IMR-90 (cell line): ENCODE results near the gene ERVFRD-1. TPM values are rescaled to one million over a fixed set of nuclear protein-coding genes. Genes with fewer than 3 reads are reported as not detected.

ENCODE experiments used
- ATAC-seq: fragments of 200-7000 bp; cut with Tn5 transposase; 2 replicates; pipeline ENCODE4 v1.9.1; 2020; ENCODE audit warnings: low read depth, mild to moderate bottlenecking, moderate library complexity
- BruUV-seq: library from RNA; stranded (reverse); fragments of 400-500 nt; replicated peaks from 2 replicates; lab custom pipeline; 2021; lab: Mats Ljungman, UMichigan
- CTCF ChIA-PET: fragments of 300-600 bp; formaldehyde crosslinking; extraction: SDS; loops from one replicate; lab custom pipeline; 2021; ENCODE audit warnings: antibody characterized with exemption; lab: Yijun Ruan, JAX
- POLR2A ChIA-PET: fragments of 300-600 bp; sonication (Branson Sonifier 250); formaldehyde crosslinking; loops from one replicate; lab custom pipeline; 2022; ENCODE audit warnings: antibody characterized with exemption; ENCODE audit not compliant: unreplicated experiment; lab: Charles Lee
- DNase-seq: peaks from one replicate; pipeline ENCODE4 v3.0.0; 2013
- H2AFZ ChIP-seq: replicated peaks from 2 replicates; pipeline ENCODE3; 2013; ENCODE audit warnings: low read length, mild to moderate bottlenecking; ENCODE audit not compliant: poor library complexity
- H2AK5ac ChIP-seq: 2 replicates; pipeline ENCODE4 v1.6.1; 2013; ENCODE audit warnings: low read depth, low read length, inconsistent platforms
- H2AK9ac ChIP-seq: replicated peaks from 2 replicates; pipeline ENCODE3; 2013; ENCODE audit warnings: mild to moderate bottlenecking, low read depth, low read length, moderate library complexity; ENCODE audit not compliant: poor library complexity
- H2BK120ac ChIP-seq: 2 replicates; pipeline ENCODE4 v1.6.1; 2013; ENCODE audit warnings: low read depth, low read length, inconsistent platforms
- H2BK15ac ChIP-seq: 3 replicates; pipeline ENCODE4 v1.6.1; 2013; ENCODE audit warnings: low read depth, low read length, inconsistent platforms
- H2BK20ac ChIP-seq: 2 replicates; pipeline ENCODE4 v1.6.1; 2013; ENCODE audit warnings: low read depth, mild to moderate bottlenecking, inconsistent platforms, low read length, moderate library complexity
- H2BK5ac ChIP-seq: 2 replicates; pipeline ENCODE4 v1.6.1; 2013; ENCODE audit warnings: mild to moderate bottlenecking, low read depth, low read length, inconsistent platforms; ENCODE audit not compliant: poor library complexity, severe bottlenecking
- H3K14ac ChIP-seq: replicated peaks from 2 replicates; pipeline ENCODE4 v1.6.1; 2013; ENCODE audit warnings: low read depth, low read length, inconsistent platforms
- H3K18ac ChIP-seq: 2 replicates; pipeline ENCODE4 v1.6.1; 2013; ENCODE audit warnings: low read depth, low read length, control low read depth
- H3K23ac ChIP-seq: 2 replicates; pipeline ENCODE4 v1.6.1; 2013; ENCODE audit warnings: low read depth, low read length, inconsistent platforms
- H3K27ac ChIP-seq: 2 replicates; pipeline ENCODE4 v1.5.1; 2013; ENCODE audit warnings: mild to moderate bottlenecking, control low read depth, low read length; ENCODE audit not compliant: insufficient read depth
- H3K27me3 ChIP-seq: 2 replicates; pipeline ENCODE4 v1.6.1; 2013; ENCODE audit warnings: low read length; ENCODE audit not compliant: control insufficient read depth, insufficient read depth
- H3K36me3 ChIP-seq: 2 replicates; pipeline ENCODE4 v1.6.1; 2013; ENCODE audit warnings: low read length, mixed read lengths; ENCODE audit not compliant: control insufficient read depth, insufficient read depth
- H3K4ac ChIP-seq: 2 replicates; pipeline ENCODE4 v1.6.1; 2013; ENCODE audit warnings: low read depth, low read length, inconsistent platforms
- H3K4me1 ChIP-seq: 2 replicates; pipeline ENCODE4 v1.6.1; 2013; ENCODE audit warnings: low read length, mixed read lengths; ENCODE audit not compliant: control insufficient read depth, insufficient read depth
- H3K4me2 ChIP-seq: 2 replicates; pipeline ENCODE4 v1.6.1; 2013; ENCODE audit warnings: low read depth, mild to moderate bottlenecking, control low read depth, low read length, moderate library complexity
- H3K4me3 ChIP-seq: 2 replicates; pipeline ENCODE4 v1.5.1; 2013; ENCODE audit warnings: low read depth, mild to moderate bottlenecking, control low read depth, low read length, moderate library complexity; ENCODE audit not compliant: insufficient read depth
- H3K56ac ChIP-seq: 2 replicates; pipeline ENCODE4 v1.6.1; 2013; ENCODE audit warnings: low read length, inconsistent platforms; ENCODE audit not compliant: insufficient read depth; ENCODE audit errors: extremely low read depth
- H3K79me1 ChIP-seq, 2 experiments: 2 replicates each; pipeline ENCODE4 v1.6.1; 2013; ENCODE audit warnings: low read length in 2 of 2, inconsistent platforms in 1 of 2, low read depth in 1 of 2
- H3K9ac ChIP-seq: 2 replicates; pipeline ENCODE4 v1.6.1; 2013; ENCODE audit warnings: low read depth, low read length, control low read depth
- H3K9me1 ChIP-seq: 2 replicates; pipeline ENCODE4 v1.6.1; 2013; ENCODE audit warnings: low read length, inconsistent platforms; ENCODE audit not compliant: insufficient read depth
- H3K9me3 ChIP-seq: 2 replicates; pipeline ENCODE4 v1.6.1; 2013; ENCODE audit warnings: low read length; ENCODE audit not compliant: control insufficient read depth, insufficient read depth
- H4K20me1 ChIP-seq: 2 replicates; pipeline ENCODE4 v1.6.1; 2013; ENCODE audit warnings: low read length, inconsistent platforms; ENCODE audit not compliant: insufficient read depth
- H4K5ac ChIP-seq: 2 replicates; pipeline ENCODE4 v1.6.1; 2013; ENCODE audit warnings: mild to moderate bottlenecking, low read depth, low read length, control low read depth
- H4K8ac ChIP-seq, 2 experiments: 2 replicates each; pipeline ENCODE4 v1.6.1; 2013; ENCODE audit warnings: low read depth in 2 of 2, low read length in 2 of 2, control low read depth in 1 of 2, inconsistent platforms in 1 of 2
- H4K91ac ChIP-seq: 2 replicates; pipeline ENCODE4 v1.6.1; 2013; ENCODE audit warnings: low read depth, low read length, inconsistent platforms; ENCODE audit not compliant: insufficient read depth
- BHLHE40 ChIP-seq: fragments of 150-350 bp; IDR thresholded peaks from 2 replicates; pipeline ENCODE4 v1.6.1; 2016; ENCODE audit warnings: mild to moderate bottlenecking, low read depth, low read length
- CHD1 ChIP-seq: IDR thresholded peaks from 2 replicates; pipeline ENCODE4 v1.6.1; 2012; ENCODE audit warnings: low read depth, low read length, improper control_type of control experiment
- NFE2L2 ChIP-seq: fragments of 150-350 bp; IDR thresholded peaks from 2 replicates; pipeline ENCODE4 v1.6.1; 2016; ENCODE audit warnings: low read depth, mild to moderate bottlenecking, low read length
- WGBS, 2 experiments: methylation state at CpG; one replicate each; pipeline versions ENCODE4 v1.1.5 to v1.1.7; 2013; ENCODE audit warnings: missing lambda C conversion rate in 2 of 2; ENCODE audit not compliant: insufficient read length in 1 of 2; ENCODE audit errors: extremely low coverage in 2 of 2; 5-methylcytosine and 5-hydroxymethylcytosine counted together
- dilution Hi-C: fragments of 300-500 bp; cut with HindIII; formaldehyde crosslinking; loops from one replicate; pipeline ENCODE4 v1.14.3; 2018; ENCODE audit warnings: low sequenced_read_pairs; ENCODE audit not compliant: unreplicated experiment
- in situ Hi-C: fragments of 300-500 bp; cut with MboI; formaldehyde crosslinking; loops from 3 replicates; pipeline ENCODE4 v1.14.3; 2019; ENCODE audit warnings: low sequenced_read_pairs, inconsistent platforms, mixed read lengths
- intact Hi-C: fragments of 100-400 bp; cut with micrococcal nuclease; formaldehyde crosslinking; loops from 2 replicates; pipeline ENCODE4 v1.10.0; 2022
- polyA plus RNA-seq, 3 experiments: library from polyadenylated mRNA; depleted of rRNA; stranded (reverse); fragments of >200 nt; gene quantifications; 2 replicates each; pipeline ENCODE4 v1.2.3, GENCODE V29; 2012; ENCODE audit warnings: low replicate concordance in 1 of 3
- total RNA-seq: library from RNA; depleted of rRNA; stranded (reverse); fragments of >200 nt; gene quantifications from 2 replicates; pipeline ENCODE4 v1.2.3, GENCODE V29; 2012

The ERVFRD-1 gene
- total and polyA plus RNA-seq, 2 of the 4 experiments (the other 2 are of a cell fraction): not detected

- H4K91ac ChIP-seq: no peak overlapping the region
- H3K4me1 ChIP-seq: no peaks in the 10 kb centered on the region
- intact Hi-C loops: no loop called here
- no peak overlapping the region for H3K4me3 ChIP-seq
- dilution Hi-C loops: no loop called here
- H3K9ac ChIP-seq: no peak overlapping the region
- WGBS, 2 experiments: 83% methylated on average over 1 of the region's 2 CpGs; no CpG with 5 or more reads in 1 of the 2 experiments
- H4K20me1 ChIP-seq: no peaks in the 10 kb centered on the region
- no peak overlapping the region for H3K56ac ChIP-seq
- DNase-seq: no peak
- no peak overlapping the region for H2BK120ac ChIP-seq
- no peak overlapping the region for H4K5ac ChIP-seq
- in situ Hi-C loops: no loop called here
- H3K79me1 ChIP-seq: no peaks in the 10 kb centered on the region
- no peak for ATAC-seq
- H2BK5ac ChIP-seq: no peak overlapping the region
- H2AK5ac ChIP-seq: no peak overlapping the region
- H3K18ac ChIP-seq: no peak overlapping the region
- H3K4ac ChIP-seq: no peak overlapping the region
- H3K9me1 ChIP-seq: no peaks in the 10 kb centered on the region
- no peak for TF ChIP-seq CHD1
- no peak for TF ChIP-seq NFE2L2
- no peak for TF ChIP-seq BHLHE40
- H3K9me3 ChIP-seq: no peaks in the 10 kb centered on the region
- H3K23ac ChIP-seq: no peak overlapping the region
- no peaks in the 10 kb centered on the region for H3K36me3 ChIP-seq
- H2BK15ac ChIP-seq: no peak overlapping the region
- H2AFZ ChIP-seq: no peak overlapping the region
- no peaks in the 10 kb centered on the region for H3K27me3 ChIP-seq
- CTCF ChIA-PET: interaction anchor here (0.6 kb wide), 1 partner anchor 1568 kb away, joined by 4 read pairs; no protein-coding TSS in a partner anchor
- no peak overlapping the region for H2AK9ac ChIP-seq
- no peak overlapping the region for H3K4me2 ChIP-seq
- no peak overlapping the region for H4K8ac ChIP-seq
- no peak overlapping the region for H3K27ac ChIP-seq
- POLR2A ChIA-PET: no interaction called here
- H3K14ac ChIP-seq: no peak overlapping the region
- BruUV-seq: no TSS peak
- H2BK20ac ChIP-seq: no peak overlapping the region
These were observed 35.0 kb downstream of the ERVFRD-1 start for GRCh38 chr6:11076540-11076939.
